Measurements from ENCODE around the gene CLCN1. TPM values are rescaled to one million over a fixed set of nuclear protein-coding genes. Genes with fewer than 3 reads are reported as not detected.
A peak's percentile ranks its signal among the peaks of the same experiment; 100 is the strongest.

The CLCN1 gene
- total RNA-seq, 1 donor from 2014 or later = not detected

DNA sequence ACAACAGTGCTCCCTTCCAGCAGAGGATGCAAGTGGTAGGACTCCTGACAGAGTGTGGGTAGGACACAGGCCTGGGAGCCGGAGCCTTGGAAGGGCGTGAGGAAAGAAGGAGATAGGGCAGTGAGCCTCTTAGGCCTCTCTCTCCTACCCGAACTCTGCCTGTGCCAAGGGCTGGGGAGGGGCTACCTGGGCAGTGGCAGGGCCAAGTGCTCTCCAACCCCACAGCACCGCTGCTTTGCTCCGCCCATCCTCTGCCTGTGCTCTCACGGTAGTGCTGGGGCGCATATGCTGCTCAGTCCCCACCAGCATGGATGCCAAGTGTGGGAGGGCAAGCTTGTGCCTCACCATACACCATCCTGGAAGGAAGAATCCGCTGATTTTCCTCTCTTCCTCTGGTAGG lies 39.1 kb downstream of the CLCN1 start:
- H3K27ac Mint-ChIP-seq (ENCODE audit: unreplicated experiment) = no peak overlapping the region
- no peaks in the 10 kb centered on the region for H3K4me1 Mint-ChIP-seq (ENCODE audit: unreplicated experiment)
- TF ChIP-seq CTCF (IDR thresholded peaks at IDR 0.05; ENCODE audit: unreplicated experiment) = no peak
- no peaks in the 10 kb centered on the region for H3K36me3 Mint-ChIP-seq (ENCODE audit: low read depth, unreplicated experiment)
- peak overlapping the region; percentile 62 for H3K4me3 Mint-ChIP-seq (ENCODE audit: unreplicated experiment)
- no peaks in the 10 kb centered on the region for H3K9me3 Mint-ChIP-seq (ENCODE audit: unreplicated experiment)
- peaks cover 14% of the 10 kb centered on the region for H3K27me3 Mint-ChIP-seq (ENCODE audit: unreplicated experiment)
- DNase-seq (ENCODE audit: low spot score) = no peak

DNA sequence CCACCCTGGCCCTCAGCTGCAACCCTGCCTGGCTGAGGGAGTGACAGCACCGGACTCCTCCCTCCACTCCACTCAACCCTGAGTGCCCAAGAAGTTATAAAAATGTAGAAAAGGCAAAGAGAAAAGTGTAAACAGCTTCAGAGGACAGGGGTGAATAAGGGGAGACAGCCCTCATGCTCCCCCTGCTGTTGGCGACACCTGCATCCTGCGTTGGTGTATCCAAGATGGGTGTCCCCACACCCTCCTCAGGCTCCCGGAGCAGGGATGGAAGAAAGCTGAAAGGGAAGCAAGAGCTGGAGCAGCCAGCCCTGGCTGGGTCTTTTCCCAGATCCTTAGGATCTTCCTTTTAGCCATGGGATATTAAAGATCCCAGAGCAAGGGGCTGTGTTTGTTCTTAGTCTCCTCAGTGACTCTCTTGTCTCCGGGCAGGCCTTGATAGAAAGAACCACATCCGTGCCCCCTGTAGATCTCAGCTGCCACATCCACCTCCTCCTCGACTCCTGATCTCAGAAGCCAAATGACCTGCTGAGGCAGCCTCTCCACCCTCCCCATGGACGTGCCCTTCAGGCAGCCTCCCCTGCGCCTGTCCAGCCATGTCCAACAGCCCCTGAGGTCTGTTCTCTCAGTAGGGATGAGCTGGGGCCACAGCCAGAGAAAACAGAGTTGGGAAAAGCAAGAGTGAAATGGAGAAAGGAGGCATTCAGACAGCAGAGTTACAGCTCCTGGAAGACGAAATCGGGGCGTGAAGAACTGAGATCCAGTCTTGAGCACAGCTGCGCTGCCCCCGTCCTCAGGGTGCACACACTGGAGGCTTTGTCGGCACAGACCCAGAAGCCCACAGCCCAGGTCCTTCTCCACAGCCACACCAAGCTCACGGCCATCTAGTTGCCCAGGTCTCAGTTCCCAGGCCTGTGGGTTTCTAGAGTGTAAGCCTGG lies 39.8 kb downstream of the CLCN1 start:
- Mint-ChIP-seq H3K27me3 (ENCODE audit: unreplicated experiment) (peaks cover 22% of the 10 kb centered on the region), H3K4me3 (ENCODE audit: unreplicated experiment) (no peak overlapping the region), H3K36me3 (ENCODE audit: low read depth, unreplicated experiment) (peaks cover 5% of the 10 kb centered on the region), H3K4me1 (ENCODE audit: unreplicated experiment) (peaks cover 3% of the 10 kb centered on the region), H3K9me3 (ENCODE audit: unreplicated experiment) (no peaks in the 10 kb centered on the region), H3K27ac (ENCODE audit: unreplicated experiment) (no peak overlapping the region)
- no peak for TF ChIP-seq CTCF (IDR thresholded peaks at IDR 0.05; ENCODE audit: unreplicated experiment)
- DNase-seq (ENCODE audit: low spot score) = no peak

DNA sequence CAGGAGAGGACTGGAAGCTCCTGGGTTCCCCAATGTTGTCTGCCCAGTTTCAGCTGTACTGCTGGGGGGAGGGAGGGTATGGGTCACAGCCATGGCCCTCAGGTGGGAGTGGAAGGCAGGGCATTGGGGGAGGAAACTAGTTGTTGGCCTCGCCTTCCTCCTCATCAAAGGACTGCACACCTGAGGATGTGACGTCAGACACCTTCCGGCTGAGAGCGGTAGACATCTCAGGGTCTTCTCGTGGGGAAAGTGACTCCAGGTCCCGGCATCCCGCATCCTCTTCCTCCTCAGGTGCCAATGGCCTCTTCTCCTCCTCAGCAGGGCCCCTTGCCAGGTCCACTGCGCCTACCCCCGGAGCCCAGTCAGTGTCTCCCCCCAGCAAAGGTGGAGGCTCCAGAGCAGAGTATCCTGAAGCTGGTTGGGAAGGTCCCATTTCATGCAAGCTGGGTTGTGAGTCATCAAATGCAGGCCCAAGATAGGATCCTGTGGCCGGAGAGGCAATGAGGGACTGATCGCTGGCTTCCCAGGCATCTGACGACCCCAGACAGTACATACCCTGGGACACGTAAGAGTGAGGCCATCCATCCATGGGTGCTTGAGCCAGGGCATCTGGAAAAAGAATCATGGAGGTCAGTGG lies 40.6 kb downstream of the CLCN1 start:
- H3K27me3 Mint-ChIP-seq (ENCODE audit: unreplicated experiment) = peaks cover 26% of the 10 kb centered on the region
- H3K27ac Mint-ChIP-seq (ENCODE audit: unreplicated experiment) = no peak overlapping the region
- no peak for TF ChIP-seq CTCF (IDR thresholded peaks at IDR 0.05; ENCODE audit: unreplicated experiment)

DNA sequence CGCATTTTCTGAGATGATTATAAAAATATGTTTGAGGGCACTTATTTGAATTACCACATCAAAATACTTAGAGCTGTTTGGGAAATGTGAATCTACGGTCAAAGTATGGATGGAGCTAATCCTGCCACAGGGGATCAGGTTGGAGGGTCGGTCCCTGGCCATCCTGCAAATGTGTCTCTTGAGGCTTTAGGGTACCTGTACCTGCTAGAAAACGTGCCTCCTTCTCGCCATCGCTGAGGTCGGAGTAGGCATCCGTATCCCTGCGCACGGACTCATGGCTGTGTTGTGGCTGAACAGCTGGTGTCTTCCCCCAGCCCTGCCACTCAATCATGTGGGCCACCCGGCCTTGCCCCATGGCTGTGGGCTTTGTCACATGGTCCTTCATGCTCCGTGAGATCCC lies 42.7 kb downstream of the CLCN1 start:
- Mint-ChIP-seq H3K36me3 (ENCODE audit: low read depth, unreplicated experiment) (peaks cover 8% of the 10 kb centered on the region), H3K27me3 (ENCODE audit: unreplicated experiment) (peaks cover 30% of the 10 kb centered on the region), H3K4me1 (ENCODE audit: unreplicated experiment) (peaks cover 7% of the 10 kb centered on the region), H3K27ac (ENCODE audit: unreplicated experiment) (no peak overlapping the region), H3K9me3 (ENCODE audit: unreplicated experiment) (no peaks in the 10 kb centered on the region), H3K4me3 (ENCODE audit: unreplicated experiment) (no peak overlapping the region)
- TF ChIP-seq CTCF (IDR thresholded peaks at IDR 0.05; ENCODE audit: unreplicated experiment) = no peak
- DNase-seq (ENCODE audit: low spot score) = no peak

More for the DNA sequence above, 40.6 kb downstream of the CLCN1 start:
- no peak overlapping the region for H3K4me3 Mint-ChIP-seq (ENCODE audit: unreplicated experiment)
- H3K4me1 Mint-ChIP-seq (ENCODE audit: unreplicated experiment) = peaks cover 3% of the 10 kb centered on the region
- DNase-seq (ENCODE audit: low spot score) = no peak
- peaks cover 5% of the 10 kb centered on the region for H3K36me3 Mint-ChIP-seq (ENCODE audit: low read depth, unreplicated experiment)
- no peaks in the 10 kb centered on the region for H3K9me3 Mint-ChIP-seq (ENCODE audit: unreplicated experiment)
